HepG2 (cell line): ENCODE data around the gene SSBP1. TPM values are rescaled to one million over a fixed set of nuclear protein-coding genes. Genes with fewer than 3 reads are reported as not detected.

Source experiments
- ATAC-seq: fragments of 200-7000 bp; cut with Tn5 transposase; 3 replicates; pipeline ENCODE4 v1.9.1; 2020; ENCODE audit warnings: mild to moderate bottlenecking, moderate library complexity
- BruUV-seq: library from RNA; stranded (reverse); fragments of 400-500 nt; replicated peaks from 2 replicates; lab custom pipeline; 2021; lab: Mats Ljungman, UMichigan
- CTCF ChIA-PET: fragments of 300-600 bp; formaldehyde crosslinking; extraction: SDS; loops from one replicate; lab custom pipeline; 2021; ENCODE audit warnings: low total read pairs, inconsistent platforms, low intra/inter-chr PET ratio; lab: Yijun Ruan, JAX
- POLR2A ChIA-PET: fragments of 350-600 bp; sonication (Branson Sonifier 250); formaldehyde crosslinking; loops from one replicate; lab custom pipeline; 2020; ENCODE audit warnings: antibody characterized with exemption, inconsistent platforms; lab: Yijun Ruan, JAX
- DNase-seq: peaks from one replicate; pipeline ENCODE4 v3.0.0-alpha.2; 2015; ENCODE audit warnings: low spot score
- FAIRE-seq: peaks from 3 replicates; lab custom pipeline; 2011; peaks lifted over from hg19 to GRCh38; lab: Jason Lieb, UNC
- H2AFZ ChIP-seq: one replicate; pipeline ENCODE4 v1.6.1; 2011; ENCODE audit warnings: low read length, inconsistent platforms
- H3K27ac ChIP-seq: fragments of 300-600 bp; 3 replicates; pipeline ENCODE4 v1.8.0; 2011; ENCODE audit warnings: mixed run types, mild to moderate bottlenecking, mixed read lengths, low read length, inconsistent platforms; ENCODE audit not compliant: insufficient read depth; ENCODE audit errors: extremely low read length
- H3K27me3 ChIP-seq, 2 experiments: fragments of 200-600 bp in 1 of 2; 2 replicates in 1 of 2; 3 replicates in 1 of 2; pipeline versions ENCODE4 v1.6.0 to v1.8.0; 2011; ENCODE audit warnings: low read length in 2 of 2, mild to moderate bottlenecking in 2 of 2, moderate library complexity in 2 of 2, inconsistent platforms in 1 of 2; ENCODE audit not compliant: insufficient read depth in 2 of 2, control insufficient read depth in 1 of 2
- H3K36me3 ChIP-seq, 2 experiments: fragments of 200-600 bp in 1 of 2; replicated peaks in 1 of 2; 2 replicates in 1 of 2; 3 replicates in 1 of 2; pipeline versions ENCODE4 v1.5.1 to v1.8.0; 2011; ENCODE audit warnings: low read length in 2 of 2, inconsistent platforms in 1 of 2; ENCODE audit not compliant: insufficient read depth in 2 of 2, control insufficient read depth in 1 of 2
- H3K4me1 ChIP-seq: 2 replicates; pipeline ENCODE4 v1.5.1; 2012; ENCODE audit warnings: low read length, inconsistent platforms; ENCODE audit not compliant: insufficient read depth
- H3K4me2 ChIP-seq: 2 replicates; pipeline ENCODE4 v1.6.0; 2011; ENCODE audit warnings: low read depth, low read length, inconsistent platforms
- H3K4me3 ChIP-seq, 3 experiments: fragments of 200-600 bp in 1 of 3; sonication (generic), shearing (Covaris generic) in 1 of 3; replicated peaks in 1 of 3; 2 replicates each; pipeline ENCODE4 v1.5.1; 2011 to 2016; ENCODE audit warnings: low read length in 3 of 3, inconsistent platforms in 2 of 3, low read depth in 2 of 3, mild to moderate bottlenecking in 2 of 3, control low read depth in 1 of 3, mixed read lengths in 1 of 3; ENCODE audit not compliant: insufficient read depth in 1 of 3
- H3K79me2 ChIP-seq: one replicate; pipeline ENCODE4 v1.6.1; 2011; ENCODE audit warnings: low read length, inconsistent platforms; ENCODE audit not compliant: insufficient read depth
- H3K9ac ChIP-seq: 2 replicates; pipeline ENCODE4 v1.6.0; 2011; ENCODE audit warnings: mild to moderate bottlenecking, low read depth, low read length, inconsistent platforms; ENCODE audit not compliant: insufficient read depth
- H3K9me3 ChIP-seq: 2 replicates; pipeline ENCODE4 v1.5.1; 2012; ENCODE audit warnings: mild to moderate bottlenecking, low read length
- H4K20me1 ChIP-seq: 2 replicates; pipeline ENCODE4 v1.6.0; 2011; ENCODE audit warnings: inconsistent platforms, mild to moderate bottlenecking, low read length, moderate library complexity; ENCODE audit not compliant: insufficient read depth
- ELF1 ChIP-seq: sonication (generic); formaldehyde crosslinking; IDR thresholded peaks from 2 replicates; pipeline ENCODE4 v1.4.0; 2020; ENCODE audit warnings: missing genetic modification reagents
- ESRRA ChIP-seq: sonication (generic); formaldehyde crosslinking; IDR thresholded peaks from 2 replicates; pipeline ENCODE4 v1.5.1; 2020; ENCODE audit warnings: mild to moderate bottlenecking, low read depth, missing genetic modification reagents
- ETV6 ChIP-seq: sonication (generic); formaldehyde crosslinking; conservative IDR thresholded peaks from 2 replicates; pipeline ENCODE4 v1.4.0; 2020; ENCODE audit warnings: missing genetic modification reagents
- FOSL2 ChIP-seq: sonication (generic); formaldehyde crosslinking; IDR thresholded peaks from 2 replicates; pipeline ENCODE4 v1.4.0; 2020; ENCODE audit warnings: missing genetic modification reagents
- NONO ChIP-seq, 2 experiments: fragments of 450-650 bp in 1 of 2; sonication (generic) in 1 of 2; formaldehyde crosslinking in 1 of 2; IDR thresholded peaks in 1 of 2; conservative IDR thresholded peaks in 1 of 2; 2 replicates each; pipeline versions ENCODE4 v1.6.1 to v1.8.0; 2017 to 2022; ENCODE audit warnings: mild to moderate bottlenecking in 1 of 2, missing genetic modification reagents in 1 of 2, moderate library complexity in 1 of 2
- ZNF414 ChIP-seq: sonication (generic); formaldehyde crosslinking; IDR thresholded peaks from 2 replicates; pipeline ENCODE4 v1.5.0; 2020; ENCODE audit warnings: missing genetic modification reagents
- ZSCAN29 ChIP-seq: sonication (generic); formaldehyde crosslinking; conservative IDR thresholded peaks from 2 replicates; pipeline ENCODE4 v1.4.0; 2020; ENCODE audit warnings: mild to moderate bottlenecking, missing genetic modification reagents
- WGBS: methylation state at CpG from one replicate; pipeline ENCODE4 v1.1.6; 2017; ENCODE audit warnings: low lambda C conversion rate; 5-methylcytosine and 5-hydroxymethylcytosine counted together
- in situ Hi-C: cut with HindIII; loops from 2 replicates; pipeline ENCODE4 v1.10.0; 2017; ENCODE audit warnings: low pct_unique_long_range_greater_than_20kb; ENCODE audit not compliant: extremely low pct_ligation_motif_present
- intact Hi-C: fragments of 100-400 bp; cut with micrococcal nuclease; formaldehyde crosslinking; loops from one replicate; pipeline ENCODE4 v1.10.0; 2022; ENCODE audit not compliant: unreplicated experiment
- polyA plus RNA-seq, 8 experiments: library from polyadenylated mRNA; depleted of rRNA in 3 of 8; stranded (reverse) in 7 of 8; unstranded in 1 of 8; fragments of >200 nt; fragmentation: Illumina TruSeq in 4 of 8; extraction: Trizol in 4 of 8; gene quantifications; 2 replicates each; pipeline versions ENCODE4 v1.2.1 to v1.2.3, GENCODE V29; 2011 to 2016; ENCODE audit warnings: low read depth in 4 of 8, missing spikeins in 1 of 8, mixed read lengths in 1 of 8; ENCODE audit not compliant: insufficient read depth in 1 of 8
- total RNA-seq, 5 experiments: library from RNA; depleted of rRNA; stranded (reverse); fragments of >200 nt; fragmentation: Illumina TruSeq; extraction: Trizol; gene quantifications; 2 replicates each; pipeline ENCODE4 v1.2.3, GENCODE V29; 2016; ENCODE audit warnings: low read depth in 1 of 5
- TF ChIP-seq, protein P1 (sequence below): sonication (generic); formaldehyde crosslinking; IDR thresholded peaks from 2 replicates; pipeline ENCODE4 v1.9.0; 2022; ENCODE audit warnings: missing genetic modification reagents, mild to moderate bottlenecking, borderline replicate concordance
- TF ChIP-seq, protein P2 (sequence below): IDR thresholded peaks from 2 replicates; pipeline ENCODE4 v1.6.1; 2016; ENCODE audit warnings: low read depth, borderline replicate concordance

Gene SSBP1
- total and polyA plus RNA-seq, 2 of the 13 experiments (the other 11 are each of a cell fraction or from before 2014, with no cell fraction given) = 64.4 to 254 TPM

GRCh38 chr7:141700296-141700847, 37.8 kb upstream of the SSBP1 start:
- H3K9ac ChIP-seq = no peak overlapping the region
- 0 out of 2 replicates have a peak, but pooled peaks cover 2% of the 10 kb centered on the region for H4K20me1 ChIP-seq
- TF ChIP-seq ESRRA (no peak), FOSL2 (no peak), ETV6 (CRISPR knock-in tag) (no peak), NONO (IDR thresholded peaks at IDR 0.05) (no peak), NONO (CRISPR knock-in tag; conservative IDR thresholded peaks at IDR 0.05) (no peak), ZNF414 (no peak), ZSCAN29 (CRISPR knock-in tag) (no peak), ELF1 (no peak)
- TF ChIP-seq, protein P1, sequence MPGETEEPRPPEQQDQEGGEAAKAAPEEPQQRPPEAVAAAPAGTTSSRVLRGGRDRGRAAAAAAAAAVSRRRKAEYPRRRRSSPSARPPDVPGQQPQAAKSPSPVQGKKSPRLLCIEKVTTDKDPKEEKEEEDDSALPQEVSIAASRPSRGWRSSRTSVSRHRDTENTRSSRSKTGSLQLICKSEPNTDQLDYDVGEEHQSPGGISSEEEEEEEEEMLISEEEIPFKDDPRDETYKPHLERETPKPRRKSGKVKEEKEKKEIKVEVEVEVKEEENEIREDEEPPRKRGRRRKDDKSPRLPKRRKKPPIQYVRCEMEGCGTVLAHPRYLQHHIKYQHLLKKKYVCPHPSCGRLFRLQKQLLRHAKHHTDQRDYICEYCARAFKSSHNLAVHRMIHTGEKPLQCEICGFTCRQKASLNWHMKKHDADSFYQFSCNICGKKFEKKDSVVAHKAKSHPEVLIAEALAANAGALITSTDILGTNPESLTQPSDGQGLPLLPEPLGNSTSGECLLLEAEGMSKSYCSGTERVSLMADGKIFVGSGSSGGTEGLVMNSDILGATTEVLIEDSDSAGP (CRISPR knock-in tag) = no peak
- TF ChIP-seq, protein P2, sequence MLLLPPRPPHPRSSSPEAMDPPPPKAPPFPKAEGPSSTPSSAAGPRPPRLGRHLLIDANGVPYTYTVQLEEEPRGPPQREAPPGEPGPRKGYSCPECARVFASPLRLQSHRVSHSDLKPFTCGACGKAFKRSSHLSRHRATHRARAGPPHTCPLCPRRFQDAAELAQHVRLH (CRISPR knock-in tag) = no peak
- H3K36me3 ChIP-seq = no peaks in the 10 kb centered on the region
- intact Hi-C loops (no loop called here), in situ Hi-C loops (no loop called here)
- DNase-seq (no peak), ATAC-seq (no peak), FAIRE-seq (no peak)
- no peaks in the 10 kb centered on the region for H3K79me2 ChIP-seq
- H3K4me2 ChIP-seq = peak overlapping the region; percentile 78
- ChIA-PET CTCF (no interaction called here), POLR2A (interaction anchor here (1.9 to 2.9 kb wide), 2 partner anchors 11 to 37 kb away, joined by 4 to 17 read pairs; partner anchors contain the start of gene SSBP1)
- no peak overlapping the region for H3K27ac ChIP-seq
- H3K4me1 ChIP-seq = peaks cover 61% of the 10 kb centered on the region
- no peak overlapping the region; a peak in 1 of 6 replicates for H3K4me3 ChIP-seq
- peaks cover 0 to 17% of the 10 kb centered on the region in 2 experiments; a peak in 3 of 5 replicates for H3K27me3 ChIP-seq
- H3K9me3 ChIP-seq = no peaks in the 10 kb centered on the region
- no peak overlapping the region for H2AFZ ChIP-seq
- WGBS = 87% methylated on average over 5 of the region's 5 CpGs
- BruUV-seq = no TSS peak
